NK-92 treated with Interleukin-12 subunit alpha and Interleukin-12 subunit beta, amount 100 ng/mL, for 24 hours (cell line): ENCODE data around the gene TTC23.

Experiments used
- DNase-seq: peaks from one replicate; lab custom pipeline; 2025; lab: John Stamatoyannopoulos, UW

The TTC23 gene

DNA sequence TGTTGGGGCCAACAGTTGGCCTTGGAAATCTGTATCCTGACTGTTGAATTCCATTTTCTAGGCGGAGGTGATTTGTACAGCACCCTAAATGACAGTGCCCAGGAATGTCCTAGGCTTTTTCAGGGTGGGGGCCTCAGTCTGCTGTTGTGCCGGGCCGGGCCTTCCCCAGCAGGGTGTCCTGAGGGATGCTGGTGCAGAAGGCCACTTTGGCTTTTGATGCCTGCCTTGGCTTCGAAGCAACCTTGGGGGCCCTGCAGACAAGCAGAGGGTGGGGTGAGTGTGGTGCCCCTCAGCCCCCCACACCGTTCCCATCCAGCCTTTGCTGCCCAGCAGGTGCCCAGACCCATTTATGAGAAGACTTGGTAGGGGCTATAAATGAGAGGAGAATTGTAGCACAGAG, 111.5 kb downstream of the TTC23 start:
- DNase-seq: no peak

DNA sequence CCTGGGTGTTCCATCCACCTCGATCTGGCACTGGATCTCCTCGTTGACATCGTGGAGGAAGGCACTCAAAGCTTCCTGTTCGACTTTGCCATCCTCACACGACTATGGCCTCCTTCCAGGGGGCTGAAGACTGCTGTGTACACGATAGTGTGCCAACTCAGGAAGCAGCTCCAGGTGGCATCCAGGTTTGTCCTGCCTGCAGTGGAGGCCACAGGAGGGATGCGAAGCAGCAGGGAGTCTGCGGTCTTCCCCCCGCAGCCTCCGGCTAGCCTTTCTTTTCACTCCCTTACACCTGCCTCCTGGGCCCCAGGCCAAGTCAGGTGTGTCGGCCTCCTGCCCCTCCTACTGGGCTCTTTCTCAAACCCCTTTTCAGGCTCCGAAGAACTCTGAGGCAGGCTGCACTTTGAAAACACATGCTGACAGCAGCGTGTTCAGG, 112.3 kb downstream of the TTC23 start:
- DNase-seq: no peak

DNA sequence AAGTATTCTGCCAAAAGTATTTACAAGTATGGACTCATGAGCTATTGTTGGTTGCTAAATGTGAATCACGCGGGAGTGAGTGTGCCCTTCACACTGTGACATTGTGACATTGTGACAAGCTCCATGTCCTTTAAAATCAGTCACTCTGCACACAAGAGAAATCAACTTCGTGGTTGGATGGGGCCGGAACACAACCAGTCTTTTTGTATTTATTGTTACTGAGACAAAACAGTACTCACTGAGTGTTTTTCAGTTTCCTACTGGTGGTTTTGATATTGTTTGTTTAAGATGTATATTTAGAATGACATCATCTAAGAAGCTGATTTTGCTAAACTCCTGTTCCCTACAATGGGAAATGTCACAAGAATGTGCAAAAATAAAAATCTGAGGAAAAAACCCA, 114.2 kb downstream of the TTC23 start:
- no peak for DNase-seq

DNA sequence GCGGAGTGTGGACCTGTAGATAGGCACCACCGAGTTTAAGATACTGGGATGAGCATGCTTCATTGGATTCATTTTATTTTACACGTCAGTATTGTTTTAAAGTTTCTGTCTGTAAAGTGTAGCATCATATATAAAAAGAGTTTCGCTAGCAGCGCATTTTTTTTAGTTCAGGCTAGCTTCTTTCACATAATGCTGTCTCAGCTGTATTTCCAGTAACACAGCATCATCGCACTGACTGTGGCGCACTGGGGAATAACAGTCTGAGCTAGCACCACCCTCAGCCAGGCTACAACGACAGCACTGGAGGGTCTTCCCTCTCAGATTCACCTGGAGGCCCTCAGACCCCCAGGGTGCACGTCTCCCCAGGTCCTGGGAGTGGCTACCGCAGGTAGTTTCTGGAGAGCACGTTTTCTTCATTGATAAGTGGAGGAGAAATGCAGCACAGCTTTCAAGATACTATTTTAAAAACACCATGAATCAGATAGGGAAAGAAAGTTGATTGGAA, 115.0 kb downstream of the TTC23 start:
- DNase-seq: no peak

GRCh38 chr15:99132634-99133287, 116.6 kb downstream of the TTC23 start:
- DNase-seq: no peak

DNA sequence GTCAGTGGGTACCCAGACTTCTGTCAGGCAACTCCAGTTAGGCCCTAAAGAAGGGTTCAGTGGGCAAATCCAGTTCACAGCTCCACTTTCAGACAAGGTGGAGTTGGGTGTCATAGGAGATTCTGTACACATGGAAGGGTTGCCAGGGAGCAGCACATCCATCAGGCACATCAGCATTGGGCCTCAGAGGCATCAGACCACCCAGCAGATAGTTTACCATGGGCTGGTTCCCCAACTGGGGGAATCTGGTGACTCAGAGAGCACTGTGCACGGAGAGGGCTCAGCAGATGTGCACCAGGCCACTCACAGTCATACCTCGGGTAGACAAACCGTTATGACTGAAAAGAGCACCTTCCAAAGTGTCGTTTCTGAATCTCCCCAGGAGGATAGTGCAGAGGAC, 117.3 kb downstream of the TTC23 start:
- no peak for DNase-seq

DNA sequence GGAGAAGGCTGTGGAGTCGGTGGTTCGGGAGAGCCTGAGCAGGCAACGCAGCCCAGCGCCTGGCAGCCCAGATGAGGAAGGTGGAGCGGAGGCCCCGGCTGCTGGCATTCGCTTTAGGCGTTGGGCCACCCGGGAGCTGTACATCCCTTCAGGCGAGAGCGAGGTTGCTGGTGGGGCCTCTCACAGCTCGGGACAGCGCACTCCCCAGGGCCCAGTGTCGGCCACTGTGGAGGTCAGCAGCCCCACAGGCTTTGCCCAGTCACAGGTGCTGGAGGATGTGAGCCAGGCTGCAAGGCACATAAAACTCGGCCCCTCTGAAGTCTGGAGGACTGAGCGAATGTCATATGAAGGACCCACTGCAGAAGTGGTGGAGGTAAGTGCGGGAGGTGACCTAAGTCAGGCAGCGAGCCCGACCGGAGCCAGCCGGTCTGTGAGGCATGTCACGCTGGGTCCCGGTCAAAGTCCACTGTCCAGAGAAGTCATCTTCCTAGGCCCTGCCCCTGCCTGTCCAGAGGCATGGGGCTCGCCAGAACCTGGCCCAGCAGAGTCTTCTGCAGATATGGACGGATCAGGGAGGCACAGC, 117.8 kb downstream of the TTC23 start:
- DNase-seq: no peak

GRCh38 chr15:99130765-99131440, 118.5 kb downstream of the TTC23 start:
- no peak for DNase-seq

- DNase-seq: no peak
These were observed 119.1 kb downstream of the TTC23 start for GRCh38 chr15:99130314-99130713.

DNA sequence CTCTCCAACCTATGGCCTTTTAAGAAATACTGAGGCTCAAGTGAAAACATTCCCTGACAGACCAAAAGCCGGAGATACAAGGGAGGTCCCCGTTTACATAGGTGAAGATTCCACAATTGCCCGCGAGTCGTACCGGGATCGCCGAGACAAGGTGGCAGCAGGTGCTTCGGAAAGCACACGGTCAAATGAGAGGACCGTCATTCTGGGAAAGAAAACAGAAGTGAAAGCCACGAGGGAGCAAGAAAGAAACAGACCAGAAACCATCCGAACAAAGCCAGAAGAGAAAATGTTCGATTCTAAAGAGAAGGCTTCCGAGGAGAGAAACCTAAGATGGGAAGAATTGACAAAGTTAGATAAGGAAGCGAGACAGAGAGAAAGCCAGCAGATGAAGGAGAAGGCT, 119.7 kb downstream of the TTC23 start:
- DNase-seq: no peak

DNA sequence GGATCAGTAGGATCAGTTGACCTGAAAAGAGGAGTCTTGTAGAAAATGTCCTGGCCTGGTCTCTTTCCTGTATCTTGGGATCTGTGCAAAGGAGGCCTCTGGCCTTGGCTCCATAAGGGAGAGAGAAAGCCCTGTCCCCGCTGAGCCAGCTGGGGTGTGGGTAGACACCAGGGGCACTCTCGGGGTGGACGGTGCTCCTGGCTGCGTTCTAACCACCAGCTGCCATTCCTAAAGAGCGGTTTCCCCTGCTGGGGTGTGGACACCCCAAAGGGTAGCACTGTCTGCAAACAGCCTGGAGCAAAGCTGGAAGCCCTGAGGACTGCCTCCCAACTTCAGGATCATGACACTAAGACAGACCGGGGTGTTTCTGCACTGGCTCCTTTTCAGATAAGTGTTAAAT, 121.0 kb downstream of the TTC23 start:
- no peak for DNase-seq

DNA sequence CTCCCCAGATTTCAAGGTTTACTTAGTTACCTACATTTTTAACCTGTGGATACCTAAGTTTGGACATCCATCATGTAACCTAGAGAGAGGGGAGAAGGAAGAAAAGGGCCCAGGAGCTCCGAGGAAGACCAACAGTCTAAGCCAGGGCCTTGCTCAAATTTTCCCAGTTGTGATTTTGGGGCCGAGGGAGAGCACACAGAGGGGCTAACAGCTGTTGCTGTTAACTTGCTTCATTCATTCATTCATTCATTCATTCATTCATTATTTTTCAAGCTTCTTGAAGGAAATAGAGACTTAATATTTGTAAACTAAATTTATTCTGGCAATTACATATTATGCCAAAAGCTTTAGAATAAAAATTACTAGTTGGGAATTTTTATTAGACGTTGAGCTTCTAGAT, 121.6 kb downstream of the TTC23 start:
- DNase-seq: no peak

GRCh38 chr15:99126930-99127329, 122.5 kb downstream of the TTC23 start:
- no peak for DNase-seq

DNA sequence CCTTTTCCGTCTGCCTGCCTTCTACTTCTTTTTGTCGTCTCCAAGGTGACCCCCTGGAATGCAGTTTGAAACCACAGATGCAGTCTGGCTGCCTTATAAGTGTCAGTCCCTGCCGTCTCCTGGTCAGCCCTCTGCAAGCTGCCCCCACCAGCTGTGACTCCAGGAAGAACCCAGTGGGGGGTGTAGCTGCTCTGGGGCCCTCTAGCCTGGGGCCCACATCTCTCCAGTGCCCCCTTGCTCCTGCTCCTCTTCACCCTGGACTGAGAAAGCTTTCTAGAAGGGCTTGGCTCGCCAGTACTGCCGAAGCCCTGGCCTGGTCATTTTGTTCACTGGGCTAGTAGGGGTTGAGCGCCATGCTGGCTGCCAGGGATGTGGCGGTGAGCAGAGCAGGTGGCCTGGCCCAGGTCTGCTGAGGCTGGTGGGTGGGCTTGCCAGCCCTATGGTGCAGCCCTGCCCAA, 123.2 kb downstream of the TTC23 start:
- DNase-seq: no peak

DNA sequence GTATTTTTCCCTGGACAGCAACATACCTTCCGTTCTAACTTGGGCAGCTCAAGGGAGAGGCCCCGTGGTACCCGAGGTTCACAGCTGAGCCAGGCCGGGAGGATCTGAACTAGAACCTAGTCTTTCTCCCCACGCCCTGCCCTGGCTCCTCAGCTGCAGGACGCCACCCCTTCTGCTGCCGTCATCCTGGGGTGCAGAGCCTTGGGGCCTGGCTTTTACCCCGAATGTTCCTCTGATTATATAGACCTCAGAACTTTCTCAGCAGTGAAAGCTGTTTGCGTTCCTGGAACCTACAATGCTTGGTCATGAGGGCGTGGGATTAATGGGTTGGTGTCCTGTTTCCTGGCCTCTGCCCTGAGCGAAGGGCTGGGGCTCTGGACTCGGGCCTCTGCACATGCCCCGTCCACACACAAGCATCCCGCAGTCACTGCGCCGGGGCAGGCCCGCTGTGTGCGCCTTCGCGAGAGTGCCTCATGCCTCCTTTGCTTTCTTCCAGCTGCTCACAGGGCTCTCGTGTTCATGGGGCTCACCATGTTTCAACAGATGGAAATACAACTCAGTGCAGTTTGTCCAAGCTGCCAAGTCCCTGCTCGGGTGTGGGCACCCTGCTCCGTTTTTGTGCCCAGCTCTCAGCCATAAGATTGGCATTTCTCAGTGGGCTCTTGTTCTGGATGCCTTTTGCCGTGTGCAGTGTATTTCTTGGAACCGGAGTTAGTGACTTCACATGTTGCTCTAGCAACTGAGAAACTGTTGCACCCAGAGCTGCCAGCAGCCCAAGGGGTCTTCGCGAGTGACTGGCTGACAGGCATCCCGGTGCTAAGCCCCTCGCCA, 124.1 kb downstream of the TTC23 start:
- no peak for DNase-seq

- no peak for DNase-seq
These were observed 124.7 kb downstream of the TTC23 start for GRCh38 chr15:99124641-99125040.

DNA sequence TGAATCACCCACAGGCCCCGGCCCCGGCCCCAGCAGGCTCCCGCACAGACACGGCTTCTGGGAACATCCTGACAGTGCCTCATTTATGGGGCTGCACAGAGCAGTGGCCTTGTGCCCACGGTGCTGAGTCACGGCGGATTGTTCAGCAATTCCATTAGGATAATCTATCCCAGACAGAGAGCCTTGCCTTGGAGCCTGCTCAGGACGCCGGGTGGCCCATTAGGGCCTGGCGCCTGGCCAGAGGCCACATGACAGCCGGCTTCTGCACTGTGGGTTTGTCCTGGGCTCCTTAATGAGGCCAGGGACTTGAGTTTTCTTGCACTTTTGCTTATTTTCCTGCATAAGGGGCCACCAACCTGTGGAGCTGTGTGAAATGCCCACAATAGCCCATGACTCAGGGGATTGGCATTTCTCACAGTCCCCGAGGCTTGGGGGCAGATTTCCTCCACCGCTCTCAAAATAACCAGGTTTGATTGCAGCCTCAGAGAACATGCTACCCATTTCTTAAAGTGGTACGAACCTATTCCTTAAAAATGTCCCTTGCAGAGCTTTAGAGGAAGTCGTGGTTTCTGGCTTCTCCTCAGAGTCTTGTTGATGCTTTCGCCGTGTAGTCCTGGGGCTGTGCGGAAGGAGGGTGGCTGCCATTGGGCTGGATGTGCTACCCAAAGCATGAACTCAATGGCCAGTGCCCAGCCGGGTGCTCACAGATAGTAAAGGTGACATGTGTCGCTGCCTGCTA, 125.5 kb downstream of the TTC23 start:
- DNase-seq: no peak

DNA sequence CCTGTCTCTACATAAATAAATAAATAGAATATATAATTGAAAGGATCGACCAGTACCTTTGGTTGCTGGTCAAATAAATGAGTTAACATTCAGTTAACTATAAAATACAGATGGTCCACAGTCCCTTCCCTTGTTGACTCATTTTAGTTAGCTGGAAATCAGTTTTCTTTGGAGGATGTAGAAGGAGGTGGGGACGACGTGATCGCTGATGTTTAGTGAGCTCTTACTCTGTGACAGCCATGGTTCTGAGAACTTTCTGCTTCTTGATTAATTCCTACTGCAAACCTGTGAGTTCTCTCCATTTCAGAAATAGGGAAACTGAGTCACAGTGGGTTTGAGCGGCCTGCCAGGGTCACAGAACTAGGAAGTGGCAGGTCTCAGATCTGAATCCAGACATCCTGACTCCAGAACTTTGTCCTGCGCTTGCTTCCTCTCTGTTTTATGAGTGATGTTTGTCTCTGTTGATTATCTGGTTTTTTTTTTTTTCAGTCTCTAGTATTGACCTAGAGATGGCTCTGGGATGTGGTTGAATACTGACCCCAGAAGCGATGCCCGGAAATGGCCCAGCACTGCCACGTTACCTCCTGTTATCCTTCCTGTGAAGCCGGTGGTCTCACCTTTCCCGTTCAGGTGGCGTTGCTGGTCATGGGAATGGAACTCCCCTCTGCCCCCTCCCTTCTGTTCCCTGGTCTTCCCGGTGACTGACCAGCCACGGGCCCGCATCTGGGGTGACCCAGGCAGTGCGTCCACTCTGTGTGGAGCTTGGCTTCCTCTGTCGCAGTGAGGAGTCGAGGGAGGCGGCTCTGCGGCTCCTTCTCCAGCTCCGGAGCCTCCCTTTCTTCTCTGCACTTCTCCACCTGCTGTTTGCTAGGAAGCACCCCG, 126.3 kb downstream of the TTC23 start:
- DNase-seq: no peak

DNA sequence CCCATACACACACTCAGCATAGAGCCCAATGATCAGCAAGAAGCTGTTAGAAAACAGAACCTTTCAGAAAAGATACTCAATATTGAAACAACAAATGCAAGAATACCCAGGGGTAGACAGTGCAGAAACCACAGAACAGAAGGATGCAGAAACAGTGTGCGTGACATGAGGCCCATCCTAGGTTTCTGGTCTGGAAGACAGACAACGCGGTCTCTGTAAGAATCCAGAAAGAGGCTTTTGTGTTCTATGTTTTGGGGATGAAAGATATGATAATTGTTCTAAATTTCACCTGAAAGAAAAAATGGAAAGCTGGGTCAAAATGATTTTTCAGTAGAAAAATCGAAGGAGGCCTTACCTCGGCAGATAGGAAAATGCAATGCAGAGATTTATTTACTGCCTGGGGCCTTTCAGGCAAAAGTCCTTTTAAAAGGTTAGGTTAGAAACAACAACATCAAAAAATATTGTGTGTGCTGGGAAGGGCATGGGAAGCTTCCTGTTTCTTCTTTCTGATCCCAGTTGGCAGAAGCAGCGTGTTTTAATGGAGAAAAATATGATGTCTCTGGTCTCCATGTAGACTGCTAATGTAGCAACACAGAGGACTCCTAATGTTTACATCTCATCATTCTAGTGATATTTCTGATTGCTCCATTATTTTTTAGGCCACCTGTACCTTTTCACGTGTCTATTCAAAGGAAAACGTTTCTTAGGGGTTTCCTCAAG, 127.5 kb downstream of the TTC23 start:
- DNase-seq: no peak

DNA sequence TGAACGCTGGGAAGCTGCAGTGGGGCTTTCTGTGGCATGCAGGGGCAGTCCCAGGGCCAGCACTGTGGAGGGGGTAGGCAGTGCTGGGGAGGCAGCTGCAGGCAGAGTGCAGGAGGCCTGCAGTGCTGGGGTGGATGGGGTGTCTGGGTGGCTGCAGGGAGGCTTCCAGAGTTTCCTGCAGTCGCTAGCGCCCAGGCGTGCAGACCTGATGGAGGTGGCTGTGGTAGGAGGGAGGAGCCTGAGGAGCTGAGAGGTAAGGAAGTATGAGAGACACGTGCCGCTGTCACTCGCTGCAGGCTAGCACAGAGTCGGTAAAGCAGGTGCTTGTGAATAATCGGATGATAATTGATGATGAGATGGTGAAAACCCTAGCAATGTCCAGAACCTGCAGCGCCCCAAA, 128.2 kb downstream of the TTC23 start:
- no peak for DNase-seq
